Endothelial cell of umbilical vein (primary cell): ENCODE results near the gene CHRNA5. TPM values are rescaled to one million over a fixed set of nuclear protein-coding genes. Genes with fewer than 3 reads are reported as not detected.

Experiments used
- BruUV-seq: library from RNA; stranded (reverse); fragments of 400-500 nt; replicated peaks from 2 replicates; lab custom pipeline; 2021; lab: Mats Ljungman, UMichigan
- CTCF ChIA-PET: fragments of 300-600, 350-600 bp; sonication (Branson Sonifier 250); formaldehyde crosslinking; loops from one replicate; lab custom pipeline; 2021; ENCODE audit warnings: antibody characterized with exemption, inconsistent platforms; lab: Charles Lee
- POLR2A ChIA-PET: fragments of 300-600, 350-600 bp; sonication (Branson Sonifier 250); formaldehyde crosslinking; loops from one replicate; lab custom pipeline; 2021; ENCODE audit warnings: antibody characterized with exemption, inconsistent platforms; lab: Charles Lee
- DNase-seq: peaks from one replicate; pipeline ENCODE4 v3.0.0-alpha.2; 2011; ENCODE audit warnings: low read depth, low spot score
- FAIRE-seq: peaks from 2 replicates; lab custom pipeline; 2011; peaks lifted over from hg19 to GRCh38; lab: Jason Lieb, UNC
- H2AFZ ChIP-seq: 2 replicates; pipeline ENCODE4 v1.6.0; 2012; ENCODE audit warnings: low read depth, low read length, control low read depth, inconsistent platforms
- H3K27ac ChIP-seq: 2 replicates; pipeline ENCODE4 v1.5.1; 2011; ENCODE audit warnings: low read depth, mild to moderate bottlenecking, control low read depth, low read length, moderate library complexity; ENCODE audit not compliant: insufficient read depth
- H3K27me3 ChIP-seq, 2 experiments: 2 replicates each; pipeline versions ENCODE4 v1.6.0 to v1.6.1; 2011; ENCODE audit warnings: low read length in 2 of 2, mixed read lengths in 1 of 2; ENCODE audit not compliant: control insufficient read depth in 2 of 2, insufficient read depth in 2 of 2
- H3K36me3 ChIP-seq, 2 experiments: 2 replicates in 1 of 2; 3 replicates in 1 of 2; pipeline ENCODE4 v1.5.1; 2011; ENCODE audit warnings: low read length in 2 of 2, mild to moderate bottlenecking in 1 of 2, moderate library complexity in 1 of 2; ENCODE audit not compliant: control insufficient read depth in 2 of 2, insufficient read depth in 2 of 2; ENCODE audit errors: extremely low read depth in 1 of 2
- H3K4me1 ChIP-seq: 3 replicates; pipeline ENCODE4 v1.5.1; 2011; ENCODE audit warnings: mild to moderate bottlenecking, low read length; ENCODE audit not compliant: control insufficient read depth, insufficient read depth; ENCODE audit errors: extremely low read depth
- H3K4me2 ChIP-seq: 2 replicates; pipeline ENCODE4 v1.6.1; 2011; ENCODE audit warnings: low read length, control low read depth, mixed read lengths; ENCODE audit not compliant: insufficient read depth
- H3K4me3 ChIP-seq, 3 experiments: fragments of 200-600 bp in 1 of 3; sonication (generic), shearing (Covaris generic) in 1 of 3; replicated peaks in 1 of 3; 2 replicates each; pipeline ENCODE4 v1.5.1; 2011 to 2016; ENCODE audit warnings: control low read depth in 3 of 3, low read length in 3 of 3, mild to moderate bottlenecking in 2 of 3, inconsistent platforms in 1 of 3, low read depth in 1 of 3, moderate library complexity in 1 of 3; ENCODE audit not compliant: insufficient read depth in 1 of 3
- H3K79me2 ChIP-seq: 2 replicates; pipeline ENCODE4 v1.6.0; 2012; ENCODE audit warnings: low read length, inconsistent platforms; ENCODE audit not compliant: control insufficient read depth, insufficient read depth
- H3K9ac ChIP-seq: replicated peaks from 2 replicates; pipeline ENCODE3; 2011; ENCODE audit warnings: low read length, control low read depth; ENCODE audit not compliant: insufficient read depth; ENCODE audit errors: extremely low read depth
- H3K9me1 ChIP-seq: replicated peaks from 3 replicates; pipeline ENCODE4 v1.6.0; 2011; ENCODE audit warnings: mild to moderate bottlenecking, low read length; ENCODE audit not compliant: control insufficient read depth, insufficient read depth; ENCODE audit errors: extremely low read depth
- H3K9me3 ChIP-seq: replicated peaks from 2 replicates; pipeline ENCODE4 v1.5.1; 2012; ENCODE audit warnings: low read length, inconsistent platforms; ENCODE audit not compliant: control insufficient read depth, insufficient read depth
- H4K20me1 ChIP-seq: replicated peaks from 2 replicates; pipeline ENCODE3; 2011; ENCODE audit warnings: mild to moderate bottlenecking, low read length; ENCODE audit not compliant: control insufficient read depth, insufficient read depth; ENCODE audit errors: extremely low read depth
- CTCF ChIP-seq, 2 donors: IDR thresholded peaks; 1 replicate in 1 of 2; 2 replicates in 1 of 2; pipeline ENCODE4 v1.5.1; 2011; ENCODE audit warnings: low read length in 2 of 2, mild to moderate bottlenecking in 2 of 2, moderate library complexity in 2 of 2, control low read depth in 1 of 2, inconsistent platforms in 1 of 2, low read depth in 1 of 2; ENCODE audit not compliant: insufficient read depth in 1 of 2; ENCODE audit errors: extremely low read depth in 1 of 2
- EZH2 ChIP-seq: IDR thresholded peaks from 2 replicates; pipeline ENCODE4 v1.6.1; 2012; ENCODE audit warnings: borderline replicate concordance, low read depth, mild to moderate bottlenecking, moderate library complexity, low read length, inconsistent platforms; ENCODE audit not compliant: severe bottlenecking
- FOS ChIP-seq: IDR thresholded peaks from 2 replicates; pipeline ENCODE4 v1.6.1; 2011; ENCODE audit warnings: mild to moderate bottlenecking, low read length, moderate library complexity, borderline replicate concordance; ENCODE audit not compliant: insufficient read depth
- GATA2 ChIP-seq: IDR thresholded peaks from 2 replicates; pipeline ENCODE4 v1.7.0; 2011; ENCODE audit warnings: low read depth, mild to moderate bottlenecking, moderate library complexity, mixed read lengths, low read length; ENCODE audit not compliant: insufficient read length, insufficient read depth
- JUN ChIP-seq: IDR thresholded peaks from 2 replicates; pipeline ENCODE4 v1.6.1; 2011; ENCODE audit warnings: borderline replicate concordance, low read depth; ENCODE audit not compliant: insufficient read length, insufficient read depth
- MYC ChIP-seq: IDR thresholded peaks from one replicate; pipeline ENCODE4 v1.6.1; 2011; ENCODE audit warnings: mild to moderate bottlenecking, low read depth, low read length
- POLR2A ChIP-seq: IDR thresholded peaks from 2 replicates; pipeline ENCODE4 v1.6.1; 2012; ENCODE audit warnings: low read depth, mild to moderate bottlenecking, control low read depth, low read length
- POLR2AphosphoS5 ChIP-seq: IDR thresholded peaks from 2 replicates; pipeline ENCODE4 v1.6.1; 2012; ENCODE audit warnings: low read depth, mild to moderate bottlenecking, control low read depth, low read length, moderate library complexity; ENCODE audit not compliant: insufficient read depth
- dilution Hi-C: fragments of 300-500 bp; cut with MboI; formaldehyde crosslinking; loops from one replicate; pipeline ENCODE4 v1.15.0; 2019; ENCODE audit warnings: low sequenced_read_pairs; ENCODE audit not compliant: extremely low pct_ligation_motif_present
- intact Hi-C: fragments of 100-400 bp; cut with micrococcal nuclease; formaldehyde crosslinking; loops from one replicate; pipeline ENCODE4 v1.10.0; 2022
- polyA plus RNA-seq, 4 experiments: library from polyadenylated mRNA; depleted of rRNA in 3 of 4; stranded (reverse) in 3 of 4; unstranded in 1 of 4; fragments of >200 nt; gene quantifications; 2 replicates each; pipeline versions ENCODE4 v1.2.1 to v1.2.3, GENCODE V29; 2011 to 2012; ENCODE audit warnings: missing spikeins in 1 of 4
- total RNA-seq: library from RNA; stranded (reverse); gene quantifications from 2 replicates; pipeline ENCODE4 v1.2.3, GENCODE V29; 2021
- TF ChIP-seq, protein P1 (sequence below): IDR thresholded peaks from 2 replicates; pipeline ENCODE4 v1.6.1; 2011; ENCODE audit not compliant: insufficient read depth, insufficient read length

CHRNA5 gene
- total and polyA plus RNA-seq, 2 donors (not counting 3 experiments of a cell fraction or from before 2014, with no cell fraction given) = 6.4 to 12.7 TPM

- Histone ChIP-seq H3K4me1 (peaks cover 13% of the 10 kb centered on the region), H3K4me2 (peak overlapping the region; percentile 87), H3K4me3 (peak overlapping the region; percentile 67 to 96 (median 88)), H3K27me3 (no peaks in the 10 kb centered on the region), H3K79me2 (peaks cover 25% of the 10 kb centered on the region), H3K9me3 (no peaks in the 10 kb centered on the region), H3K27ac (peak overlapping the region; percentile 92), H3K9ac (peak overlapping the region; percentile 98), H4K20me1 (no peaks in the 10 kb centered on the region), H3K36me3 (peaks cover 5 to 14% of the 10 kb centered on the region in 2 experiments), H3K9me1 (no peaks in the 10 kb centered on the region), H2AFZ (no peak overlapping the region)
- ChIA-PET POLR2A (no interaction called here), CTCF (interaction anchor here (1.4 to 2.2 kb wide), 2 partner anchors 8 to 24 kb away, joined by 5 to 27 read pairs; partner anchors contain the start of gene CHRNA5)
- DNase-seq (no peak), FAIRE-seq (no peak)
- dilution Hi-C loops (no loop called here), intact Hi-C loops (no loop called here)
- no TSS peak for BruUV-seq
- TF ChIP-seq FOS (no peak), POLR2AphosphoS5 (no peak), CTCF (IDR thresholded peaks at IDR 0.05; ENCODE audit: extremely low read depth in 1 of 2, insufficient read depth in 1 of 2, low read depth in 1 of 2, low read length in 2 of 2) (no peak), JUN (no peak), EZH2 (no peak), GATA2 (no peak), MYC (no peak), POLR2A (no peak)
- TF ChIP-seq, protein P1, sequence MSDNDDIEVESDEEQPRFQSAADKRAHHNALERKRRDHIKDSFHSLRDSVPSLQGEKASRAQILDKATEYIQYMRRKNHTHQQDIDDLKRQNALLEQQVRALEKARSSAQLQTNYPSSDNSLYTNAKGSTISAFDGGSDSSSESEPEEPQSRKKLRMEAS = no peak
These were observed 23.6 kb upstream of the CHRNA5 start for GRCh38 chr15:78541744-78542034.
